HL-60 (cell line): ENCODE measurements around the gene FTO.

ENCODE experiments used
- DNase-seq, 2 experiments: peaks; one replicate each; pipeline ENCODE4 v3.0.0-alpha.2; 2010 to 2020; ENCODE audit warnings: low read depth in 1 of 2, low spot score in 1 of 2
- H3K27ac ChIP-seq: fragments of 250-450 bp; sonication (Bioruptor Pico); replicated peaks from 2 replicates; pipeline ENCODE4 v1.5.1; 2020; ENCODE audit warnings: mild to moderate bottlenecking, moderate library complexity
- H3K27me3 ChIP-seq: fragments of 250-450 bp; sonication (Bioruptor Pico); 2 replicates; pipeline ENCODE4 v1.5.1; 2021; ENCODE audit warnings: mild to moderate bottlenecking, moderate library complexity; ENCODE audit not compliant: insufficient read depth, poor library complexity, severe bottlenecking
- H3K4me3 ChIP-seq: replicated peaks from 2 replicates; pipeline ENCODE4 v1.5.1; 2011; ENCODE audit warnings: mild to moderate bottlenecking, control low read depth, low read length; ENCODE audit not compliant: insufficient read depth
- CTCF ChIP-seq: IDR thresholded peaks from one replicate; pipeline ENCODE4 v1.5.1; 2011; ENCODE audit warnings: low read length, control low read depth, inconsistent platforms; ENCODE audit not compliant: insufficient read depth
- GABPA ChIP-seq: IDR thresholded peaks from 2 replicates; pipeline ENCODE4 v1.6.1; 2012; ENCODE audit warnings: low read depth
- POLR2AphosphoS5 ChIP-seq: IDR thresholded peaks from 2 replicates; pipeline ENCODE4 v1.6.1; 2012; ENCODE audit warnings: low read depth
- SPI1 ChIP-seq: IDR thresholded peaks from 2 replicates; pipeline ENCODE4 v1.6.1; 2012; ENCODE audit warnings: low read depth, mild to moderate bottlenecking, borderline replicate concordance
- TF ChIP-seq, protein P1 (sequence below): IDR thresholded peaks from 2 replicates; pipeline ENCODE4 v1.6.1; 2012; ENCODE audit warnings: low read depth; ENCODE audit not compliant: insufficient replicate concordance

FTO gene

GRCh38 chr16:53829186-53829747 lies 125.3 kb downstream of the FTO start:
- no peak for TF ChIP-seq SPI1
- no peak for TF ChIP-seq GABPA
- no peak for DNase-seq
- Histone ChIP-seq H3K4me3 (no peak overlapping the region), H3K27ac (no peak overlapping the region), H3K27me3 (no peaks in the 10 kb centered on the region)

DNA sequence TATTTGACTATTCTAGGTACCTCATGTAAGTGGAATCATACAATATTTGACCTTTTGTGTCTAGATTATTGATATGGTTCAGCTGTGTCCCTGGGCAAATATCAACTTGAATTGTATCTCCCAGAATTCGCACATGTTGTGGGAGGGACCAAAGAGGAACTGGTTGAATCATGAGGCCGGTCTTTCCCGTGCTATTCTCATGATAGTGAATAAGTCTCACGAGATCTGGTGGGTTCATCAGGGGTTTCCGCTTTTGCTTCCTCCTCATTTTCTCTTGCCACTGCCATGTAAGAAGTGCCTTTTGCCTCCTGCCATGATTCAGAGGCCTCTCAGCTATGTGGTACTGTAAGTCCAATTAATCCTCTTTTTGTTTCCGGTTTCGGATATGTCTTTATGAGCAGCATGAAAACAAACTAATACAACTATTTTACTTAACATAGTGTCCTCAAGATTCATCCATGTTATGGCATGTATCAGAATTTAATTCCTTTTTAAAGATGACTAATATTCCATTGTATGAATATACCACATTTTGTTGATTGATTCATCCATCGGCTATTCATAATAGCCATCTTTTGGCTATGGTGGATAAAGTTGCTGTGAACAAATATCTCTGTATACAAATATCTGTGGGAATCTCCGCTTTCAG lies 129.1 kb downstream of the FTO start:
- no peaks in the 10 kb centered on the region for H3K27me3 ChIP-seq
- TF ChIP-seq CTCF (no peak), POLR2AphosphoS5 (no peak), GABPA (no peak), SPI1 (no peak)
- TF ChIP-seq, protein P1, sequence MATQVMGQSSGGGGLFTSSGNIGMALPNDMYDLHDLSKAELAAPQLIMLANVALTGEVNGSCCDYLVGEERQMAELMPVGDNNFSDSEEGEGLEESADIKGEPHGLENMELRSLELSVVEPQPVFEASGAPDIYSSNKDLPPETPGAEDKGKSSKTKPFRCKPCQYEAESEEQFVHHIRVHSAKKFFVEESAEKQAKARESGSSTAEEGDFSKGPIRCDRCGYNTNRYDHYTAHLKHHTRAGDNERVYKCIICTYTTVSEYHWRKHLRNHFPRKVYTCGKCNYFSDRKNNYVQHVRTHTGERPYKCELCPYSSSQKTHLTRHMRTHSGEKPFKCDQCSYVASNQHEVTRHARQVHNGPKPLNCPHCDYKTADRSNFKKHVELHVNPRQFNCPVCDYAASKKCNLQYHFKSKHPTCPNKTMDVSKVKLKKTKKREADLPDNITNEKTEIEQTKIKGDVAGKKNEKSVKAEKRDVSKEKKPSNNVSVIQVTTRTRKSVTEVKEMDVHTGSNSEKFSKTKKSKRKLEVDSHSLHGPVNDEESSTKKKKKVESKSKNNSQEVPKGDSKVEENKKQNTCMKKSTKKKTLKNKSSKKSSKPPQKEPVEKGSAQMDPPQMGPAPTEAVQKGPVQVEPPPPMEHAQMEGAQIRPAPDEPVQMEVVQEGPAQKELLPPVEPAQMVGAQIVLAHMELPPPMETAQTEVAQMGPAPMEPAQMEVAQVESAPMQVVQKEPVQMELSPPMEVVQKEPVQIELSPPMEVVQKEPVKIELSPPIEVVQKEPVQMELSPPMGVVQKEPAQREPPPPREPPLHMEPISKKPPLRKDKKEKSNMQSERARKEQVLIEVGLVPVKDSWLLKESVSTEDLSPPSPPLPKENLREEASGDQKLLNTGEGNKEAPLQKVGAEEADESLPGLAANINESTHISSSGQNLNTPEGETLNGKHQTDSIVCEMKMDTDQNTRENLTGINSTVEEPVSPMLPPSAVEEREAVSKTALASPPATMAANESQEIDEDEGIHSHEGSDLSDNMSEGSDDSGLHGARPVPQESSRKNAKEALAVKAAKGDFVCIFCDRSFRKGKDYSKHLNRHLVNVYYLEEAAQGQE, result no peak
- H3K27ac ChIP-seq, result no peak overlapping the region
- no peak for DNase-seq
- no peak overlapping the region for H3K4me3 ChIP-seq

GRCh38 chr16:53836142-53836541 lies 132.2 kb downstream of the FTO start:
- no peak overlapping the region for H3K4me3 ChIP-seq
- TF ChIP-seq, protein P1, result no peak
- no peak for TF ChIP-seq GABPA
- no peak for TF ChIP-seq SPI1
- TF ChIP-seq CTCF, result no peak
- no peak for TF ChIP-seq POLR2AphosphoS5
- no peaks in the 10 kb centered on the region for H3K27me3 ChIP-seq
- no peak overlapping the region for H3K27ac ChIP-seq
- no peak for DNase-seq

DNA sequence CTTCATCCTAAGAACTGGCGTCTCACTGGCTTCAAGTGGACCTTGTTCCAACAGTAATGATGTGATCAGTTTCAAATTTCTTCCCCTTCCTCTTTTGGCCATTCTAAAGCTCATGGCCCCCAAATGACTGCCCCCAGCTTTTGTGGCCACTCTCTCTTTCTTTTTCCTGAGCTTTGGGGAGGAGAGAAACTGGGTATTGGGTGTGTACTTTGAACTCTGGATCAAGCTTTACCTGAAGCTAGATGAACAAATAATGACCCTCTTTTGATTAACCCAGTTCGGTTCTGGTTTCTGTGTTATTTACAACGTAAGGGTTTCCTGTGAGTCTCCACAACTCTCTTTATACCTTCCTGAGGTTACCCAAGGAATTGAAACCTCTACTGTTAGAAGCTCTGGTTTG lies 132.7 kb downstream of the FTO start:
- no peak overlapping the region for H3K4me3 ChIP-seq
- no peaks in the 10 kb centered on the region for H3K27me3 ChIP-seq
- no peak overlapping the region for H3K27ac ChIP-seq
- no peak for DNase-seq
- TF ChIP-seq, protein P1, result no peak
- no peak for TF ChIP-seq GABPA
- no peak for TF ChIP-seq POLR2AphosphoS5
- no peak for TF ChIP-seq CTCF
- TF ChIP-seq SPI1, result no peak
